GM12878 (cell line): ENCODE results near the gene CACNA2D2. TPM values are rescaled to one million over a fixed set of nuclear protein-coding genes. Genes with fewer than 3 reads are reported as not detected.

Experiments
- ATAC-seq: fragments of 200-7000 bp; cut with Tn5 transposase; 3 replicates; pipeline ENCODE4 v1.9.1; 2020; ENCODE audit warnings: mild to moderate bottlenecking, moderate library complexity
- BruUV-seq: library from RNA; stranded (reverse); fragments of 400-500 nt; replicated peaks from 2 replicates; lab custom pipeline; 2021; lab: Mats Ljungman, UMichigan
- CTCF ChIA-PET: fragments of 300-600 bp; sonication (Branson Sonifier 250); formaldehyde crosslinking; extraction: SDS; loops from one replicate; lab custom pipeline; 2021; ENCODE audit warnings: inconsistent platforms; lab: Yijun Ruan, JAX
- POLR2A ChIA-PET: fragments of 350-600 bp; formaldehyde crosslinking; extraction: SDS; loops from one replicate; lab custom pipeline; 2021; ENCODE audit warnings: inconsistent platforms; lab: Charles Lee
- RAD21 ChIA-PET: fragments of 300-600 bp; sonication (Branson Sonifier 250); formaldehyde crosslinking; loops from one replicate; lab custom pipeline; 2023; ENCODE audit warnings: antibody characterized with exemption; ENCODE audit not compliant: unreplicated experiment; lab: Charles Lee
- SMC1A ChIA-PET: fragments of 300-600 bp; sonication (Branson Sonifier 250); formaldehyde crosslinking; loops from one replicate; lab custom pipeline; 2023; ENCODE audit not compliant: unreplicated experiment, uncharacterized antibody; lab: Charles Lee
- DNase-seq: peaks from one replicate; pipeline ENCODE4 v3.0.0-alpha.2; 2011; ENCODE audit warnings: low read depth, low spot score
- FAIRE-seq: peaks from 3 replicates; lab custom pipeline; 2011; peaks lifted over from hg19 to GRCh38; lab: Jason Lieb, UNC
- H2AFZ ChIP-seq: 2 replicates; pipeline ENCODE4 v1.6.0; 2011; ENCODE audit warnings: low read depth, low read length, control low read depth; ENCODE audit not compliant: control insufficient read depth
- H3K27ac ChIP-seq: 2 replicates; pipeline ENCODE4 v1.5.1; 2011; ENCODE audit warnings: control low read depth; ENCODE audit not compliant: control insufficient read depth, insufficient read depth
- H3K27me3 ChIP-seq, 2 experiments: replicated peaks in 1 of 2; 2 replicates each; pipeline versions ENCODE4 v1.6.0 to v1.6.1; 2011; ENCODE audit warnings: low read length in 1 of 2; ENCODE audit not compliant: control insufficient read depth in 2 of 2, insufficient read depth in 2 of 2
- H3K36me3 ChIP-seq, 2 experiments: 2 replicates each; pipeline ENCODE4 v1.5.1; 2011; ENCODE audit warnings: low read length in 1 of 2; ENCODE audit not compliant: control insufficient read depth in 2 of 2, insufficient read depth in 2 of 2
- H3K4me1 ChIP-seq: 2 replicates; pipeline ENCODE4 v1.6.1; 2011; ENCODE audit warnings: mild to moderate bottlenecking, low read length, moderate library complexity, mixed read lengths; ENCODE audit not compliant: control insufficient read depth, insufficient read depth
- H3K4me2 ChIP-seq: 2 replicates; pipeline ENCODE4 v1.6.0; 2011; ENCODE audit warnings: control low read depth; ENCODE audit not compliant: control insufficient read depth, insufficient read depth
- H3K4me3 ChIP-seq: fragments of 200-600 bp; sonication (generic); 2 replicates; pipeline ENCODE4 v1.5.1; 2016
- H3K79me2 ChIP-seq: 2 replicates; pipeline ENCODE4 v1.6.0; 2011; ENCODE audit warnings: low read length; ENCODE audit not compliant: control insufficient read depth, insufficient read depth
- H3K9ac ChIP-seq: 2 replicates; pipeline ENCODE4 v1.8.0; 2011; ENCODE audit warnings: low read length, control low read depth, mixed read lengths; ENCODE audit not compliant: control insufficient read depth, insufficient read depth
- H3K9me3 ChIP-seq: replicated peaks from 3 replicates; pipeline ENCODE4 v1.5.1; 2011; ENCODE audit warnings: mild to moderate bottlenecking, low read length; ENCODE audit not compliant: control insufficient read depth, insufficient read depth
- H4K20me1 ChIP-seq: 2 replicates; pipeline ENCODE4 v1.6.0; 2011; ENCODE audit not compliant: control insufficient read depth, insufficient read depth
- CHD2 ChIP-seq: IDR thresholded peaks from 2 replicates; pipeline ENCODE4 v1.6.1; 2011; ENCODE audit warnings: low read depth, low read length, improper control_type of control experiment, borderline replicate concordance
- HSF1 ChIP-seq: fragments of 150-350 bp; IDR thresholded peaks from 2 replicates; pipeline ENCODE4 v1.6.1; 2014; ENCODE audit warnings: mild to moderate bottlenecking, low read depth, low read length
- JUND ChIP-seq: IDR thresholded peaks from 2 replicates; pipeline ENCODE4 v1.6.1; 2012; ENCODE audit warnings: low read depth, mild to moderate bottlenecking, low read length, improper control_type of control experiment, moderate library complexity
- KLF5 ChIP-seq: fragments of 450-650 bp; IDR thresholded peaks from 2 replicates; pipeline ENCODE4 v1.6.1; 2014; ENCODE audit warnings: mild to moderate bottlenecking; ENCODE audit not compliant: partially characterized antibody
- MAX ChIP-seq: IDR thresholded peaks from 2 replicates; pipeline ENCODE4 v1.6.1; 2012; ENCODE audit warnings: low read depth, low read length, improper control_type of control experiment
- MYC ChIP-seq: IDR thresholded peaks from 2 replicates; pipeline ENCODE4 v1.6.1; 2011; ENCODE audit warnings: mild to moderate bottlenecking, low read length, moderate library complexity, inconsistent platforms; ENCODE audit not compliant: insufficient read depth, insufficient replicate concordance, insufficient read length, severe bottlenecking
- NR2F1 ChIP-seq: fragments of 450-650 bp; conservative IDR thresholded peaks from 2 replicates; pipeline ENCODE4 v1.6.1; 2017; ENCODE audit warnings: mild to moderate bottlenecking
- NRF1 ChIP-seq: conservative IDR thresholded peaks from 2 replicates; pipeline ENCODE4 v1.6.1; 2011; ENCODE audit warnings: mild to moderate bottlenecking, low read depth, low read length, improper control_type of control experiment
- POLR2AphosphoS2 ChIP-seq: IDR thresholded peaks from 2 replicates; pipeline ENCODE4 v1.6.1; 2011; ENCODE audit warnings: low read depth, mild to moderate bottlenecking, low read length, improper control_type of control experiment, moderate library complexity
- RFX5 ChIP-seq: IDR thresholded peaks from 2 replicates; pipeline ENCODE4 v1.6.1; 2011; ENCODE audit warnings: low read depth, low read length, improper control_type of control experiment
- RUNX3 ChIP-seq: IDR thresholded peaks from 2 replicates; pipeline ENCODE4 v1.6.1; 2012; ENCODE audit warnings: low read length, inconsistent platforms
- SKIL ChIP-seq: fragments of 450-650 bp; IDR thresholded peaks from 2 replicates; pipeline ENCODE4 v1.6.1; 2017; ENCODE audit warnings: mild to moderate bottlenecking, low read depth, inconsistent platforms; ENCODE audit not compliant: poor library complexity, severe bottlenecking
- SMC3 ChIP-seq: IDR thresholded peaks from 2 replicates; pipeline ENCODE4 v1.6.1; 2011; ENCODE audit warnings: low read length, improper control_type of control experiment, borderline replicate concordance
- TARDBP ChIP-seq: IDR thresholded peaks from 2 replicates; pipeline ENCODE4 v1.6.1; 2016; ENCODE audit warnings: borderline replicate concordance
- ZNF384 ChIP-seq: IDR thresholded peaks from 2 replicates; pipeline ENCODE4 v1.6.1; 2012; ENCODE audit warnings: low read depth, mild to moderate bottlenecking, low read length, improper control_type of control experiment, borderline replicate concordance
- WGBS: methylation state at CpG from one replicate; pipeline ENCODE4 v1.1.6; 2016; ENCODE audit warnings: low lambda C conversion rate; ENCODE audit not compliant: insufficient replicate concordance, insufficient coverage; ENCODE audit errors: missing lambda C conversion rate; 5-methylcytosine and 5-hydroxymethylcytosine counted together
- in situ Hi-C: fragments of 300-500 bp; cut with MboI; formaldehyde crosslinking; loops from 9 replicates; pipeline ENCODE4 v1.14.3; 2018; ENCODE audit warnings: mixed read lengths
- intact Hi-C: fragments of 100-400 bp; cut with micrococcal nuclease; formaldehyde crosslinking; loops from one replicate; pipeline ENCODE4 v1.14.2; 2022; ENCODE audit not compliant: unreplicated experiment
- polyA plus RNA-seq, 11 experiments: library from polyadenylated mRNA; depleted of rRNA in 4 of 11; unstranded in 6 of 11; stranded (reverse) in 5 of 11; fragments of >200 nt; fragmentation: Nextera tagmentation in 4 of 11; fragmentation: Illumina TruSeq in 1 of 11; extraction: Ambion mirVana in 4 of 11; extraction: Trizol in 1 of 11; gene quantifications; 1 replicate in 1 of 11; 2 replicates in 10 of 11; pipeline versions ENCODE4 v1.2.1 to v1.2.3, GENCODE V29; 2011 to 2016; ENCODE audit warnings: inconsistent platforms in 2 of 11, missing spikeins in 2 of 11, low read depth in 1 of 11
- total RNA-seq, 4 experiments: library from RNA; depleted of rRNA in 3 of 4; stranded (reverse); fragments of >200 nt in 3 of 4; fragmentation: Illumina TruSeq in 1 of 4; extraction: Trizol in 1 of 4; gene quantifications; 2 replicates each; pipeline versions ENCODE4 v1.2.1 to v1.2.3, GENCODE V29; 2013 to 2021
- TF ChIP-seq, protein P1 (sequence below): IDR thresholded peaks from 2 replicates; pipeline ENCODE4 v1.6.1; 2011; ENCODE audit warnings: borderline replicate concordance, low read depth, mild to moderate bottlenecking, moderate library complexity, low read length; ENCODE audit not compliant: insufficient read depth, poor library complexity, severe bottlenecking

CACNA2D2 gene
- total and polyA plus RNA-seq, 10 of the 15 experiments (the other 5 are each of a cell fraction or from before 2014, with no cell fraction given): 0.03 to 0.07 TPM; not detected in 8

DNA sequence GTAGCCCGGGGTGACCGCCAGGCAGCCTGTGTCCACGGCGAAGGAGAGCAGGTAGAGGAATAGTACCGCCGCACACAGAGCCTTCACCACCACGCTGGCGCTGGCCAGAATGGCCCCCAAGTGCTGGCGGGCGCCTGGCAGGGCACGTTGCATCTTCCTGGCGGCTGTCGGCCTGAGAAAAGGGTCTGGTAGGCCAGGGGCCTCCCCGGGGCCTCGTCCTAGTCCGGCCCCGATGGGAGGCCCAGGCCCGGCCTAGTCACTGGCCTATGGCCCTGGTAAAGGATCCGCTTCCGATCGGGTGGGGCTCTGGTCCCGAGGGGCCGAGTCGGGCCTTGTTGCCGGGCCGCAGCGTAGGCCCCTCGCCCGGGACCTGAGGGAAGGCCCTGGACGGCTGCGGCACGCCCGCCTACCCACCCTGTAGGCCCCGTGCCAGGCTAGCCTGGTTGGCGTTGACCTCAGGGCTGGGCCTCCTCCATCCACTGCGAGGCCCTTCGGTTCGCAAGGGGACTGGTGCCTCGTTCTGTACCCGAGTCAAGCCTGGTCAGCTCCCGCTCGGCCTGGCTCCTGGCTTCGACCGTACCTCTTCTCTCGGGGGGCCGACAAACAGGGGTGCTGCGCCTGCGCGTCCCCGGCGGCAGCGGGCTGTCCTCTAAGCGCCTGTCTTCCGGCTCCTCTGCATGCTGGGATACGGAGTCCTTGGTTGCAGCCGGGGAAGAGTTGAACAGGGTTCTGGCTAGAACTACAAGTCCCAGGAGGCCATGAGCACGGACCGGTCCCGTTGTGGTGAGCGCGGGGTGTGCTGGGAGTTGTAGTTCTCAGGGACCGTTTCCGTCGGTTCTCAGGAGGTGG lies 144.3 kb downstream of the CACNA2D2 start, which contains the start of gene TMEM115:
Gene TMEM115, minus strand, starts transcription at position 611 of the 849 bp plus-strand sequence. Its CDS starts 458 bp downstream, at position 153.
- Histone ChIP-seq H3K27me3 (no peaks in the 10 kb centered on the region), H3K9ac (peak within 1 kb of the TSS; percentile 85), H3K36me3 (peaks cover 3 to 17% of the 10 kb centered on the region in 2 experiments; a peak in 2 of 4 replicates), H3K79me2 (peaks cover 33% of the 10 kb centered on the region), H4K20me1 (peaks cover 2% of the 10 kb centered on the region; the same call in 1 of the 2 replicates), H3K27ac (peak within 1 kb of the TSS; percentile 63), H3K4me1 (peaks cover 18% of the 10 kb centered on the region), H3K4me2 (peak within 1 kb of the TSS; percentile 97), H3K9me3 (no peaks in the 10 kb centered on the region), H2AFZ (peak within 1 kb of the TSS; percentile 99), H3K4me3 (peak within 1 kb of the TSS; percentile 78)
- ChIA-PET CTCF (interaction anchor here (0.6 to 0.9 kb wide), 2 partner anchors 16 to 195 kb away, joined by 4 read pairs; no protein-coding TSS in a partner anchor), RAD21 (no interaction called here), SMC1A (interaction anchor here (0.5 to 1.0 kb wide), 3 partner anchors 9 to 1213 kb away, joined by 4 read pairs; partner anchors contain the start of genes CYB561D2 and NPRL2), POLR2A (interaction anchor here (0.6 to 3.2 kb wide), 3 partner anchors 9 to 227 kb away, joined by 3 to 24 read pairs (median 5); partner anchors contain the start of genes CYB561D2 and NPRL2)
- 1% methylated on average over 64 of the region's 64 CpGs for WGBS
- BruUV-seq: TSS peak; percentile 84
- ATAC-seq (peak; percentile 99), DNase-seq (peak; percentile 93), FAIRE-seq (peak; percentile 99)
- intact Hi-C loops: loop anchor here (1.0 kb wide), 1 partner anchor 8 kb away; no protein-coding TSS in a partner anchor
- in situ Hi-C loops: loop anchor here (10.0 kb wide), 1 partner anchor 1026 kb away; the partner anchor contains the start of gene MANF
- TF ChIP-seq ZNF384 (0 out of 2 replicates have a peak, but pooled peaks have one; percentile 27), MAX (peak; percentile 53; the same call in 1 of the 2 replicates), HSF1 (0 out of 2 replicates have a peak, but pooled peaks have one; percentile 40), SMC3 (0 out of 2 replicates have a peak, but pooled peaks have one; percentile 7), NR2F1 (0 out of 2 replicates have a peak, but pooled peaks have one; percentile 43), SKIL (no peak), TARDBP (peak; percentile 99), POLR2AphosphoS2 (peak; percentile 72; the same call in 1 of the 2 replicates), CHD2 (peak; percentile 93), KLF5 (no peak), MYC (no peak), JUND (no peak), RFX5 (no peak), RUNX3 (peak; percentile 98), NRF1 (peak; percentile 86)
- TF ChIP-seq, protein P1, sequence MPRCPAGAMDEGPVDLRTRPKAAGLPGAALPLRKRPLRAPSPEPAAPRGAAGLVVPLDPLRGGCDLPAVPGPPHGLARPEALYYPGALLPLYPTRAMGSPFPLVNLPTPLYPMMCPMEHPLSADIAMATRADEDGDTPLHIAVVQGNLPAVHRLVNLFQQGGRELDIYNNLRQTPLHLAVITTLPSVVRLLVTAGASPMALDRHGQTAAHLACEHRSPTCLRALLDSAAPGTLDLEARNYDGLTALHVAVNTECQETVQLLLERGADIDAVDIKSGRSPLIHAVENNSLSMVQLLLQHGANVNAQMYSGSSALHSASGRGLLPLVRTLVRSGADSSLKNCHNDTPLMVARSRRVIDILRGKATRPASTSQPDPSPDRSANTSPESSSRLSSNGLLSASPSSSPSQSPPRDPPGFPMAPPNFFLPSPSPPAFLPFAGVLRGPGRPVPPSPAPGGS: no peak
